HG02884 (cell line): ENCODE results near the gene HOXA5.

Source experiments
- ATAC-seq: cut with Tn5 transposase; IDR thresholded peaks from one replicate; pipeline ENCODE4 v1.9.1; 2021; ENCODE audit warnings: mild to moderate bottlenecking, moderate library complexity; ENCODE audit not compliant: unreplicated experiment

Gene HOXA5

DNA sequence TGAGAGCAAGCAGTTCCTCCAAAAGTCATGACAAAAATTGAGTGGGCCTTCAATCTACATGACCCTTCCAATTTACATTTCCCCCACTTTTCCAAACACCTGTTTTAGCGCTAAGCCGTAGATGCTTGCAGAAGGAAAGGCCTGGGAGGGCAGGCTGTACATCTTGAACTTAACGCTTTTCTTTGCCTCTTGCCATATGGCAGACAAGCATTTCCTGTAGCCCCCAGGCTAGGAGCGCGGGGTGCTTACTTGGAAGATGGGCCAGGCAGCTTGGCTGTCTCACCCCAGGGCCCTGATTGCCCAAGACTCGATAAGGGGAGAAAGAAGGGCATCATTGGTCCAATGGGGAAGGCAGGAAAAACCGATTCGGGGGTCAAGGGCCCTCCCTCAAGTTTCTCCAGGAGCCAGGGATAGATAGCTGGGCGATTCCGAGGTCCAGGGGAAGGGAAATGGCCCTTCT is 28.9 kb upstream of the HOXA5 start:
- no peak for ATAC-seq

DNA sequence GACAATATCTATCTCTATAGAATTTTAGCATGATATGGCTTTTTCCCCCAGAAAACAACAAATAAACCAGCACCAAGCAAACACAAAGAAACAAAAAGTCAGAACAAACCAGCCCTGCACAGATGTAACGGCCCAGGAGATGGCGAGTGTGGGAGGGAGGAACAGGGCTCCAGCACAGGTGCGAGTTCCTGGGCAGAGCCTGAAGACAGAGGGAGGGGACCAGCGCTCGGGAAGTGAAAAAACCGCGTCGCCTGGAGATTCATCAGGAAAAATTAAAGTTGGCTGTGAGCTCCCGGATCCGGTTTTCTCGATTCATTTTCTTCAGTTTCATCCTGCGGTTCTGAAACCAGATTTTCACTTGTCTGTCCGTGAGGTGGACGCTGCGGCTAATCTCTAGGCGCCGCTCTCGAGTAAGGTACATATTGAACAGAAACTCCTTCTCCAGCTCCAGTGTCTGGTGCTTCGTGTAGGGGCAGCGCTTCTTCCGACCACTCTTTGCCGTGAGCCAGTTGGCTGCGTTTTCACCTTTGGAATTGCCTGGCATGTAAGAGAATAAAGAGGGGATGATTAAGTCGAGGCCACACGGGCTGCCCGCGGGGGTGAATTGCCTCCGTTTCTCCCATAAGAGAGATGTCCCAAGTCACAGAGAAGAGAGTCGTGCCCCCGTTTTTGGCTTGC is 28.3 kb upstream of the HOXA5 start:
- no peak for ATAC-seq

DNA sequence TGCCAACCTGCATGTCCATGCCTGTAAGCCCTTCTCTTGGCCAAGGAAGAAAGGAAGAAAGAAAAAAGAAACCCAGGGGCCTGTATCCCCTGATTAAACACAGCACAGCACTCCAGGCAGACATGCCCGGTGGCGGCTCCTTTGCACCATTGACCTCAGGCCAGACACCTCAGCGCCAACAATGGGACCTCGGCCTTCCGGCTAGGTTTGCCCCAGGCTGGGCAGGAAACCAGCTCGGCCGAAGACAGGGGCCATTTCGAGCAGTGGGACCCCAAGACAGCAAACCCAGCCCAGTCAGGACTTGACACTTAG is 27.8 kb upstream of the HOXA5 start:
- no peak for ATAC-seq

DNA sequence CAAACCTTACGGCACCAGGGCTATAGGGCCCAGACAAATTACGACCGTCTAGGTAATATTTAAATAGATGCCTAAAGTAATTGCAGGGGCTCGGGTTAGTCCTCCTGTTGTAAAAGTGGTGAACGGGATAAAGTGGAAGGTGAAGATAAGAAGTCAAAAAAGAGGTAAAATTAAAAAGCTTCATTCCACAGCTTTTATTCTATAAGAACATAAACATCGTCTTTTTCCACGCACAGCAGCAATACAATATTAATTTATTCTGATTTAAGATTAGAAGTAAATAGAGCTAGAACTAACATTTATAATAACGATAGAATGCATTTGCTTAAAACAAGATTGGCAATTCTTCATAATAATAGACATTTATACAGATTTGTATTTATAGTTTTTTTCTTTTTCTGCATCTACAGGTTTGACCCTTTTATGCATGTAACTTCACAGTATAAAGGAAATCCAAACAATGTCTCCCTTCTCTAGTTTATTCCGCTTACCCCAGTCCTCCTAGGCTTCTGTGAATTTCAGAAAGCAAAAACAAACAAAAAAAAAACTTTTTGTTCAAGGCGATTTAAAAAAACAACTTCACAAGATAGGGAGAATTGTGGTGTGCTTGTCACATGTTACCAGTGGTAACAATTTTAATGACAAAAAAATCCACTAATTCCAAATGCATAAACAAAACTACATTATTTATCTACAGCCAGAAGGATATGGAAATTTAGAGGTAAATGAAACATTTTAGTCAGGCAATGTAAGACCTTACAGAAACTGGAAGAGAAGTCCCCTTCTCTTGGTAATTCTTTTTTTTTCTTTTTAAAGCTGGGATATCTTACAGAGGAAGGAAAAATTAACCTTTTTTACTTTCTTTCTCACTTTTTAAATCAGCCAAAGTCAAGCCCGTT is 27.2 kb upstream of the HOXA5 start:
- no peak for ATAC-seq

DNA sequence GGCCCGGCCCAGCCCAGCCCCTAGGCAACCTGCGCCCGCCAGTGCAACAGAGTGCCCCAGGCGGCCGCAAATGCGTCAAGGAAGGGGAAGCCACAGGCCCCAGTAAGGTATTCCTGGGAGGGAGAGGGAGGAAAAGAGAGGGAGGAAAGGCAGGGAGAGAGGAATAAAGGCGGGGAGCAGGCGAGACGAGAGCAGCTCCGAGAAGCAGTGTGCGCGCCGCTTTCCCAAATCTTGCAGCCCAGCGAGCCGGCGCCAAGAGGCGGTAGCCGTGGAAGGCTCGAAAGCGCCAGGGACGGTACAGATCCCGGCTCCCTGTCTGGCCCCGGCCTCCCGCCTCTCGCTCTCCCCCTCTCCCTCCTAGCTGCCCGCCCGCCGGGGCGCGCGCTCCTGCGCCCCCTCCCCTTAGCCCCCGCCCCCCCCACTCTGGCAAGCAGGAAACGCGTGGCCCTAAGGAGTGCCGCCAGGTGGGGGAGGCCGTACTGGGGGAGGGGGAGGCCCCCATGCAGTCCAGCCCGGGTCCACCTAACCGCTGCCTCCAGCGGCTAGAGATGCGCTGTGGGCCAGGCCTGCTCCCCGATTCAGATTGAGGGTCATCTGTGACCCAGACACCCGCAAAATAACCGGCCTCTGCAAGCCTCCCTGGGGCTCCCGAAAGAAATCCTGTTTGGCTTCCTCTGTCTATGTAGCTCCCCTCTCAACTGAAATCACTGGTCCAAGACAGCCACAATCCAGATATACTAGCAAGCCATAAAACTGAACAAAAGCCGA is 26.4 kb upstream of the HOXA5 start:
- no peak for ATAC-seq

DNA sequence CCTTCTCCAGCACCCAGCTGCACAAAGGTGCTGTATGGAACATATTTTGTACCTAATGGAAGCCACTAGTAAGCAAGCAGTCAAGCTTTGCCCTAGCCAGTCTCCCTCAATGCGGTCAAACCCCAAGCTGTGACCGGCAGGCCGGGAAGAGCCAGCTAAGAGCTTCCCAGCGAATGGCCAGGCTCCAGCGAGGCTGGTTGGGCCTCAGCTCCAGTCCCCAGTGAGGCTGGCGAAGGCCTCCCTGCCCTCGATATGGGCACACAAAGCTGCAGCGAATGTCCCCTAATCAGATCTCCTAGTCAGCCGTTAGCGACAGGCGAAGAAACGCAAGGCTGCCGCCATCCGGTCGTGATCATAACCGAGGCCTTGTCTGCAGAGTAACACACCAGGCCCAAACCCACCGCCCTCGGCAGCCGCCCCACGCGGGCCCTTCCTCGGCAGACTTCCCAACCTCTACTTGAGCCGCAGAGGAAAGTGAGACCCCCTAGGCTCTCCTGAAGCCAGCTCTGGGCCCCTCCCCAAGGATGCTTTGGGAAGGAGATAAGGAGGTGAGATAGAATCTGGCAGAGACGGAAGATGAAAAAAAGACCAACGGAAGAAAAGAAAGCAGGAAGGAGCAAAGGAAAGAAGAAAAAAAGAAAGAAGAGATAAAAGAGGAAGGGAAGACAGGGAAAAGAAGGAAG is 24.9 kb upstream of the HOXA5 start:
- no peak for ATAC-seq

DNA sequence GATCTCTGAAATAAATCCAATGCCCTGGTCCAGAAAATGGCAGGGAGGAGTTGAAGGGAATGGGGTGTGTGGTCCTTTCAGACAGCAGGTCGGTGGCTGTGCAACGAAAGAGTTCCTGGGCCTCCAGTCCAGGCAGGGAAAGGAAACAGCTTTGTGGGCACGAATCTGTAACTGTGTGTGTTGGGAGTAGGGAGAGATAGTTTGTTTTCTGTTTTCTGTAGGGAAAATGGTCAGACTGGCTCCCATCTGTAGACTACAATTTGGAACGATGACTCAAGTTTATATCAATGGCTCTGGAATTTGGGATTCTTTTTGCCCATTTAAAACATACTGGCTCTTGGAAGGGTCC is 24.4 kb upstream of the HOXA5 start:
- ATAC-seq: no peak

DNA sequence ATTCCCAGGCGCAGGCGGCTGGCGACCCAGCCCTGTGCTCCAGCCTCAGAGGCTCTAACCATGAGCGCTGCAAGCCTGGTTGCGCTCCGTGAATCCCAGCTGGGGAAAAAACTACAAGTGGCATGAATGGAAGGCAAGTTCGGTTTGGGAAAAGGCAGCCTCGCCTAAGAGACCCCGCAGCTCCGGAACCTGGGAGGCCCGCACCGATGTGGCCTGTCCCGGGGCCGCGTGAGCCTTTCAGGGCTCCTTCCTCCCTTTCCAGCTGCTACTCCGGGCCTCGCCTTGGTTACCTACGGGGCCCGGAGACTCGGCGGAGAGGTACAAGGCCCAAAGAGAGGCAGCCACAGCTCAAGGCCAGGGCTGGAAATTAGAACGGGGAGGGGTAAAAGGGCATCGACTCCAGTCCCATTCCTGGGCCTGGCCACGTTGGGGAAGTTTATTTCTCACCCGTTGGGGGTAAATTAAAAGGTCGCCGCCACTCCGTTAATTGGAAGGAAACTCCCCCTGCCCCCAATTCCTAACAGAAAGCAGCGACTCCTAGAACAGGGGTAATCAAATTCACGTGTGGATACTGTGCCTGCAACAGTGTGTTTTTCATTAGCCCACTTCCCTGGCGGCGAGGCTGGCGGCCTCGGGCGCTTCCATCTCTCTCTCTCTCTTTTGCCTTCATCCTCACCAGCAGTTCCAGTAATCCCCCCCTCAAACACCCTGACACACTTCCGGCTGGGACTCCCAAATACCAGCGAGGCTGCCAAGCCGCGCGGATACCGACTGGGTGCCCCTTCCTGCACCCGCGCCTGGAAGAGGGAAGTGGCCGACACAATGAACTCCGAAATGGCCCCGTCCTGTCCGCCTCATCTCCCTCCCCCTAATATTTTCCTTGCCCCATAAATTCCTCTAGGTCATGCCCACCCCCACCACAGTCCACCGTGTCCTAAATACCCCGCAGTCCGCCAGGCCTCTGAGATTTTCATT is 23.3 kb upstream of the HOXA5 start:
- ATAC-seq: no peak

DNA sequence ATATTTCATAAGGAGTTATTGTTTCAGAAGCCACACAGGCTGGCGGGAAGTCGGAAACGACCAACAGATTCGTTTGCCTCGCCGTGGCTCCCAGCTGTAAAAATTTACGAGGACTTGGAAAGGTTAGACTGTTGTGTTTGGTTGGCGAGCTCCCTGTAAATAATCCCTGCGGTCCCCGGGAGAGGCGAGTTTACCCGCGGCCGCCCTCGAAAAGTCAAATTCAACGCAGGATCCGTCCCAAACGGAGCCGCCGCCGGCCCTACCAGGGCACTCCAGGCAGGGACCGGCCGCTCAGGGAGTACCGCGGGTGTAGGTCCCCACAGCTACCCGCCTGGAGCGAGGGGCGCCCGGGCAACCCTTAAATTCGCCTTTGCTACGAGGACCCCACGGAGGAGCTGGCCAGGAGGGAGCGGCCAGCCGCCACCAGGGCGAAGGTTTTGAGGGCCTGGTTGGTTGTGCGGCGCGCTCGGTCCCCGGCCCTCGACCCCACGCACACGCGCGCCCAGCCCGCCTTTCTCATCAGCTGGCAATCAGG is 22.6 kb upstream of the HOXA5 start:
- no peak for ATAC-seq

DNA sequence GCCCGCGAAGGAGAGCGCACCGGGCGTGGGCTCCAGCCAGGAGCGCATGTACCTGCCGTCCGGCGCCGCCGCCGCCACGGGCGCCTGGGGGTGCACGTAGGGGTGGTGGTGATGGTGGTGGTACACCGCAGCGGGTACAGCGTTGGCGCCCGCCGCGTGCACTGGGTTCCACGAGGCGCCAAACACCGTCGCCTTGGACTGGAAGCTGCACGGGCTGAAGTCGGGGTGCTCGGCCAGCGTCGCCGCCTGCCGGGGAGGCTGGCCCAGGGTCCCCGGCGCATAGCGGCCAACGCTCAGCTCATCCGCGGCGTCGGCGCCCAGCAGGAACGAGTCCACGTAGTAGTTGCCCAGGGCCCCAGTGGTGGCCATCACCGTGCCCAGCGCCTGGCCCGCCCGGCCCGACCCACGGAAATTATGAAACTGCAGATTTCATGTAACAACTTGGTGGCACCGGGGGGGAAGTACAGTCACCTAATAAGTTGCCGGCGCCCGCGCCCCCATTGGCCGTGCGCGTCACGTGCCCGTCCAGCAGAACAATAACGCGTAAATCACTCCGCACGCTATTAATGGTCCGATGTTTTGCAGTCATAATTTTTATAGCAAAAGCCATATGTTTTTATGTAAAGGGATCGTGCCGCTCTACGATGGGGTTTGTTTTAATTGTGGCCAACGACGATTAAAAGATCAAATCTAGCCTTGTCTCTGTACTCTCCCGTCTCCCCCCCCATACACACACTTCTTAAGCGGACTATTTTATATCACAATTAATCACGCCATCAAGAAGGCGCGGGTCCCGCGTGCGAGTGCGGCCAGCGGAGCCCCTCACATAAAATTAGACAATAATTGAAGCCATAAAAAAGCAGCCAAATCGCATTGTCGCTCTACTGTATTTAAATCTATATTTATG is 21.9 kb upstream of the HOXA5 start, which contains the start of gene HOXA9:
Gene HOXA9 (minus strand): TSS at position 449 of the 907 bp plus-strand sequence. CDS start 80 bp downstream, at position 369.
- ATAC-seq: no peak

DNA sequence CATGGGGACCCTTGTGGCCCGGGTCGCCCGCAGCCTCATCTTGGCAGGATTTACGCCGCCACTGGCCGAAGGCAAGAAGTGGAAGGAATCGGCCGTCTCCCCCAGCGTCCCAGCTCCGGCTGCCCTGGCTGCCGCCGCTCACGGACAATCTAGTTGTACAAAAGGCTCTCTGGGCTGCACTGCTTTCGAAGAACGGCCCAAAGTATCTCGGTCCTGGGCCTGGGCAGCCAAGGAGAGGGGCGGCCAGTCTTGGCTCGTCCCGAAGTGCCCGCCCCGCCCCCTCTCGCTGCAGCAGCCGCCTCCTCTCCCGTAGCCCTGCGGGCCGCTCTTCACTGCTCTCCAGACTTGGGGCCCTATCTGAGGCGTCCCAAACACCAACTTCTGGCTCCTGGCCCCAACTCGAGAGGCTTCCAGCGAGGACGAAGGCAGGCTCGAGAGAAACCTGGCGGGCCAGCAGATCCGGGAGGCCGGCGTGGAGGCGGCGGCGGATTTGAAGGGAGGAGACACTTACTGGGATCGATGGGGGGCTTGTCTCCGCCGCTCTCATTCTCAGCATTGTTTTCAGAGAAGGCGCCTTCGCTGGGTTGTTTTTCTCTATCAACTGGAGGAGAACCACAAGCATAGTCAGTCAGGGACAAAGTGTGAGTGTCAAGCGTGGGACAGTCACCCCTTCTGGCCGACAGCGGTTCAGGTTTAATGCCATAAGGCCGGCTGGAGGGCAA is 21.0 kb upstream of the HOXA5 start:
- ATAC-seq: no peak

DNA sequence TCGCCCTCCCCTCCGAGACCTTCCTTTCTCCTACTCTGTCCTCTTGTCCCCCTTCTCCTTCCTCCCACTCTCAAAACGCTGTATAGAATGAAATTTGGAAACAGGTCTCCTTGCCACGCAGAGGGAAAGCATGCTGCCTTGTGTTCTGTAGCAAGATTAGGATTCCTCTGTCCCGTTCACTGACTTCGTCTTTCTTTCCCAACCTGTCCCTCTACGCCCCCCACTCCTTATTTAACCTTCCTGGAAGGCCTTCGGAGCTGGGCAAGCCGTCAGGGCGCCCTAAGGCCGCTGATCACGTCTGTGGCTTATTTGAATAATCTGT is 20.5 kb upstream of the HOXA5 start:
- no peak for ATAC-seq

DNA sequence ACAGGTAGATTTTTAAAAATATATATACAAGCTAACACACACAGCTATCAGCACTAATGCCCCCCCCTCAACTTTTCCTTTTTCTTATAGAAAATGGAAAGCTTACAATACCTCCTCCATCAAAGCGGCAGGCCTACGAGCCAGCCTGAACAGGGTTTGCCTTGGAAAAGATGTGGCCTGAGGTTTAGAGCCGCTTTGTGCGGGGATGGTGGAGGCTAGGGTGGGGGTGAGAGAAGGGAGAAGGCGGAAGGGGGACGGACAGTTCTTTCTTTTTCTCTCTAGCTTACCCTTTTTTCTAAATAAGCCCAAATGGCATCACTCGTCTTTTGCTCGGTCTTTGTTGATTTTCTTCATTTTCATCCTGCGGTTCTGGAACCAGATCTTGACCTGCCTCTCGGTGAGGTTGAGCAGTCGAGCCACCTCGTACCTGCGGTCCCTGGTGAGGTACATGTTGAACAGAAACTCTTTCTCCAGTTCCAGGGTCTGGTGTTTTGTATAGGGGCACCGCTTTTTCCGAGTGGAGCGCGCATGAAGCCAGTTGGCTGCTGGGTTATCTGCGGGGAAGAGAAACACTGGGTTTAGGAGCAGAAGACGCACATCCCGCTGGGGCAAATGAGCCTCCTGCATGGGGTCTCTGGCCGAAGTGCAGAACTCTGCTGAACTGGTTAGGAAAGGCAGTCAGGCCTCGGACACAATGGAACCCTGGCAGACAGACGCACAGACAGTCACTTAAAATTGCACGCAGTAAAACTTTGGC is 20.0 kb upstream of the HOXA5 start:
- ATAC-seq: no peak

DNA sequence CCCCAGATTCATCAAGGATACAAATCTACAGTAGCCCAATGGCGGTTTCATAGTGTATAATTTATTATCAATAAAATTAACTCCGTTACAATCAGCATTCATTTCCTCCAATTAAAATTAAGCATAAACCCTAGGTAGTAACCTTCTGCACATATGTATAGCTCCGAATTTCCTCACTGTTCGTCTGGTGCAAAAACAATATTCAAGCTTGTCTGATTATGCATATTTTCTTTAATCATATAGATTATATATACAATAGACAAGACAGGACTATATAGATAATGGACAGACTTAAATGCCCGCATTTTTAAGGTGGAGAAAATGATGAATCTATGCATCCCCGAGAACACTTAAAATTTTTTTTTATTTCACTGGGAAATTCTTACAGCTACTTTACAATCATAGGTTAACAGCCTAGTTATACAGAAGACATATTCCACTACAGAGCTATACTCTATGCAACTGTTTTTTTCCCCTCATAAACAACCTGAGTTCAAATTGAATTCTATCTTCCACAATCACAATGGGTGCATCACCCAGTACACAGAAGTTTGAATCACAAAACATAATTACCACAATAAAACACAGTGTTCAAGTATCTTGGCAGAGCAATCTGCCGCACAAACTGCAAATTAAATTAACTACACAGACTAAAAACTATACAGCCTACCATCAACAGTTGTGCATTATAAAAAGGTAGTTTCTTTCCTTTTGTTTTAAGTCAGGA is 19.2 kb upstream of the HOXA5 start:
- ATAC-seq: no peak

DNA sequence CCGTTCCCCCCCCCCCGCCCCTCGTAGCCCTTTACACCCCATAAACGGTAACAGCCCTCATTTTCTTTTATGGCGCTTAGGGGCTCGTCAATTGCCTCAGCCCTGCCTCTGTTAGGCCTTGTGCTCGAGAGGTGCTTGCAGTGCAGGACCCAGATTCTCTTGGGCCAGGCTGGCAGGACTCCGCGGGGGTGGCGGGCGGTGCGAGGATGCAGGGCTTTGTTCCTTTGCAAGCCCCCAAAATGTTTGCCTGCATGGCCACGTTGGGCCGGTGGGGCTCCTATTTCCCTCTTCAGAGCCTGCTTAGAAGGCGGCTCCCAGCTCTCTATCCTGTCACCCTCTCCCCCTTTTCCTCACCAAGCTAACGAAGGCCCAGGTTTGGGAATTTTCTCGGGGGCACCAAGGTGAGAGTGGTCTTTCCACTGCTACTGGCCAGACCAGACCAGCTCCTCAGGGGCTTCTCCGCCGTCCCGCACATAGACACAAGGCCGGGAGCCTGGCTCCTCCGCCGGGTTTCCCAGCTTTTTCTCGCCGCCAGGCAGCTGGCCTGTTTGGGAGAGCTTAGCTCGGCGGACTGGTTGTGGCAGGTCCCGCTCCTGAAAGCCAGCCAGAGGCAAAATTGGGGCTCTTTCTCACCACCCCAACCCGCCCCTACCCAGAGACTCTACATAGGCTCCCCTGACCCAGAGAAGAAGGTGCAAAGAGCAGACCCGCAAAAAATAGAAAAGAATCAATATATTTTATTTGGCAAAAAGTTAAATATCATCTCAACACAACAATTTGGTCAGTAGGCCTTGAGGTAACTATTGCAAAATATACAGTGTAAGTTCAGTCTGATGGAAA is 18.5 kb upstream of the HOXA5 start:
- ATAC-seq: no peak

DNA sequence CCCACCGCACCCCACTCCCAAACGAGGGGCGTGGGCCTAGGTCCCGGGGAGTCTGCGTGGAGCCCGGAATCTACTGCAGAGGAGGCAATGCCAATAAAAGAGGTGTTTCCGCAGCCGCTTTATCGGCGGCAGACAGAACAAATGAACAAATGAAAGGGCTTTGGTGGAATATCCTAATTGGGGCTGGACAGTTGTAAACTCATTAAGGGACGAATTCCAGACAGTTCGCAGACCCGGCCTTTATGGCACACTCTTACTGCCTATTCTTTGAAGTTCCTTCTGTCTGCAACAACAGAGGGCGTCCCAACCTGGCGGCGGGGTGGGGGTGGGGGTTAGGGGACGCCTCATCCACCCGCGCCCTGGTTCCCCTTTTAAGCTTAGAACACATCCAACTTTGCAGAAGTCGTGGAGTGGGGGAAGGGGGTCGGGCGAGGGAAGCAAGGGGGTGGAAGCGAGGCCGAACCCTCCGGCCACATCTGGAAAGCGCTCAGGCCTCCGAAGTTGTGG is 17.8 kb upstream of the HOXA5 start:
- no peak for ATAC-seq
